Measurements from ENCODE around the gene SLC49A3.

- TF ChIP-seq CTCF (conservative IDR thresholded peaks at IDR 0.05; ENCODE audit: low read depth, low read length) = no peak
- no peak for TF ChIP-seq EZH2 (IDR thresholded peaks at IDR 0.05; ENCODE audit: borderline replicate concordance, low read depth, low read length, poor library complexity, severe bottlenecking)
Observed at GRCh38 chr4:654871-655463, 34.0 kb downstream of the SLC49A3 start.

Data from A673 (cell line).